ENCODE results near the gene ARL6IP6.

- TF ChIP-seq, protein P1, sequence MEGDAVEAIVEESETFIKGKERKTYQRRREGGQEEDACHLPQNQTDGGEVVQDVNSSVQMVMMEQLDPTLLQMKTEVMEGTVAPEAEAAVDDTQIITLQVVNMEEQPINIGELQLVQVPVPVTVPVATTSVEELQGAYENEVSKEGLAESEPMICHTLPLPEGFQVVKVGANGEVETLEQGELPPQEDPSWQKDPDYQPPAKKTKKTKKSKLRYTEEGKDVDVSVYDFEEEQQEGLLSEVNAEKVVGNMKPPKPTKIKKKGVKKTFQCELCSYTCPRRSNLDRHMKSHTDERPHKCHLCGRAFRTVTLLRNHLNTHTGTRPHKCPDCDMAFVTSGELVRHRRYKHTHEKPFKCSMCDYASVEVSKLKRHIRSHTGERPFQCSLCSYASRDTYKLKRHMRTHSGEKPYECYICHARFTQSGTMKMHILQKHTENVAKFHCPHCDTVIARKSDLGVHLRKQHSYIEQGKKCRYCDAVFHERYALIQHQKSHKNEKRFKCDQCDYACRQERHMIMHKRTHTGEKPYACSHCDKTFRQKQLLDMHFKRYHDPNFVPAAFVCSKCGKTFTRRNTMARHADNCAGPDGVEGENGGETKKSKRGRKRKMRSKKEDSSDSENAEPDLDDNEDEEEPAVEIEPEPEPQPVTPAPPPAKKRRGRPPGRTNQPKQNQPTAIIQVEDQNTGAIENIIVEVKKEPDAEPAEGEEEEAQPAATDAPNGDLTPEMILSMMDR (IDR thresholded peaks at IDR 0.05), result no peak
- TF ChIP-seq POLR2A (IDR thresholded peaks at IDR 0.05), result no peak
Measured at GRCh38 chr2:152683400-152683799, 35.0 kb upstream of the ARL6IP6 start.

All from uterus (tissue), 2 donors.